COLO829 (cell line): ENCODE results near the gene SUN2.

ENCODE experiments used
- DNase-seq: peaks from one replicate; pipeline ENCODE4 v3.0.0; 2012; ENCODE audit warnings: low spot score

SUN2 gene

GRCh38 chr22:38716271-38716670 is 39.5 kb downstream of the SUN2 start:
- no peak for DNase-seq

DNA sequence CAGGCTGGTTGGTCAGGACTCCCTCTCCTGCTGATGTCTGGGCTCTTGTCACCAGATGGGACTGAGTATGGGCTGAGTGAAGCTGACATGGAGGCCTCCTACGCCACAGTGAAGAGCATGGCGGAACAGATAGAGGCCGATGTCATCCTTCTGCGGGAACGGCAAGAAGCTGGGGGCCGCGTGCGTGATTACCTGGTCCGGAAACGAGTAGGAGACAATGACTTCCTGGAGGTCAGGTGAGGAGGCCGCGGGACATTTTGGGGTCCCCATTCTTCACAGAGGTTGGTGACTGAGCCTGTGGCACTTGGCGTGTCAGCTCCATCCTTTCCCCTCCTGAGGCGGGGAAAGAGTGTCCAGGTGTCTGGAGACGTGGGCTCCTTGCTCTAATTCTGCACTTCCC is 39.9 kb downstream of the SUN2 start:
- no peak for DNase-seq

DNA sequence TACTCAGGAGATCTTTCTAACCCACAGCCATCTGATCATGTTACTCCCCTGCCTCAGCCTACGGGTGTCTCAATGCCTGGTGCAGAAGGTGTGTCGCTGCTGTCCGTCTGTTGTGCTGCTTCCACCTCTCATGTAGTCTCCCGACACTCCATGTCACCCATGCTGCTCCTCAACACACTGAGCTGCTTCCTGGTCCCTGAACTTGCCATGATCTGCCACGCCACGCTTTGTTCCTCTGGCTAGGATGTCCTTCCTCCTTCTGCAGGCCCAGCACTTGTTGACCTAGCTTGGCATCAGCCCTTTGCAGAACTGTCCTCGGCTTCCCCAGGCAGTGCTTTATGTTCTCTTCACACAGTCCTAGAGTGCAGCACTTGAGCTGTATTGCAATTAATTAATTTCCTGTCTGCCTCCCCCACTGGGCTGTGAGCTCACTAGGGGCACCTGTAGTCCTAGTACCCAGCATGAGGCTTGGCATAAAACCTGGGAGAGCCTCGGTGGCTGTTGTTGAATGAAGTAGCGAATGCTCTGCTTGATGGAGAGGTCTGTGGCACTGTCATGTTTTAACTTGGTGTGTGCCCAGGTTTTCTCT is 40.5 kb downstream of the SUN2 start:
- no peak for DNase-seq

GRCh38 chr22:38713921-38714320 is 41.9 kb downstream of the SUN2 start:
- no peak for DNase-seq

- no peak for DNase-seq
These were observed 43.2 kb downstream of the SUN2 start for GRCh38 chr22:38712486-38713207.

GRCh38 chr22:38710866-38711265 is 44.9 kb downstream of the SUN2 start:
- DNase-seq: no peak

DNA sequence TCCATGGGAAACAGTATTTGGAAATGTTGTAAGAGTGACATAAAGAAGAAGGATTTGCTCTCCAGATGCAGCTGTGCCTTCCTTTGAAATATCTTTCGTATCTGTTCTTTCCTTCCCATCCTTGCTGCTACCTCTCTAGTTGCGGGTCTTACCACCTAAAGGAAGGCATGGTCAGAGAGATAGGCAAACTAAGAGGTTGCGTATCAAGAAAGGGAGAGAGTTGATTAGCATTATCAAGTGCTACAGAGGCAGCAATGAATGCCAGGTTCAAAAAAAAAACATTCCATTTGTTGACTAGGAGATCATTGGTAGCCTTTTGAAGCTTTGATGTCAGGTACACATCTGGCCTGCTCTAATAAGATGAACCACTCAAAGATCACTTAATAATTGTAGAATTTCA is 45.4 kb downstream of the SUN2 start:
- no peak for DNase-seq

DNA sequence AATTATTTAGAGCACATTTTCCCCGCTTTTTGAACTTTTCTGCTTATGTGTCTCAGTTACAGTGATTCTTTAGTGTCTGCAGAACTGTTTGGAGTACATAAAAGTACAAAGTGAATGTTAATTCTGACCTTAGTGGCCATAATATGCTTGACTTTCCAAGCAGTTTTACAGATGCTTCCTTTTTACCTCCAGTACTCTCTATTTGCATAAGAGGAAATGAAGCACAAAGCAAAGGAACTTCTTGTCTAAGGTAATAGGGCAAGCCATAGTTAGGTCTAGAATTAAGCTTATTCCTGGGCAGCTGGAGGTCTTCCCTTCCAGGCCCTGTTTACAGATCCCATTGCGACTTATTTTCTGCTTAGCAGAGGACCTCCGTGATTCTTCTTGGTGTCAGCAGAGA is 46.5 kb downstream of the SUN2 start:
- DNase-seq: no peak

DNA sequence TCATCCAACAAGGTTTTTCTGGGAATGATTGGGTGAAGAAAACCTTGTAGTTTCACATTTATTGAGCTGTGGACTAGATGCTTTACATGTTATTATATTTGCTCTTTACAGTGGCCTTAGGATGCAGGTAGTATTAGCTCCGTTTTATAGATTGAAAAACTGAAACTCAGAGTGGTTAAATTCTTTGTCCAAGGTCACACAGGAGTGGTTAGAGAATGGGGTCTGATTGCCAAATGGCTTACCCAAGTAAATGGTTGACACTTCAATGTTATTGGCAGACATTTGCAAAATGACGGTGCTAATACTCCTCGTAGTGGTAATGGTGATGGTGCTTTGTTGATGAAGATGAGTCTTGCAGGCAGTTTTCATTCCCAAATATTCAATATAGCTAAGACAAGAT is 47.8 kb downstream of the SUN2 start:
- no peak for DNase-seq

- peak; percentile 48 for DNase-seq
These were observed 48.5 kb downstream of the SUN2 start for GRCh38 chr22:38707346-38707745.

- DNase-seq: no peak
These were observed 49.0 kb downstream of the SUN2 start for GRCh38 chr22:38706901-38707195.

DNA sequence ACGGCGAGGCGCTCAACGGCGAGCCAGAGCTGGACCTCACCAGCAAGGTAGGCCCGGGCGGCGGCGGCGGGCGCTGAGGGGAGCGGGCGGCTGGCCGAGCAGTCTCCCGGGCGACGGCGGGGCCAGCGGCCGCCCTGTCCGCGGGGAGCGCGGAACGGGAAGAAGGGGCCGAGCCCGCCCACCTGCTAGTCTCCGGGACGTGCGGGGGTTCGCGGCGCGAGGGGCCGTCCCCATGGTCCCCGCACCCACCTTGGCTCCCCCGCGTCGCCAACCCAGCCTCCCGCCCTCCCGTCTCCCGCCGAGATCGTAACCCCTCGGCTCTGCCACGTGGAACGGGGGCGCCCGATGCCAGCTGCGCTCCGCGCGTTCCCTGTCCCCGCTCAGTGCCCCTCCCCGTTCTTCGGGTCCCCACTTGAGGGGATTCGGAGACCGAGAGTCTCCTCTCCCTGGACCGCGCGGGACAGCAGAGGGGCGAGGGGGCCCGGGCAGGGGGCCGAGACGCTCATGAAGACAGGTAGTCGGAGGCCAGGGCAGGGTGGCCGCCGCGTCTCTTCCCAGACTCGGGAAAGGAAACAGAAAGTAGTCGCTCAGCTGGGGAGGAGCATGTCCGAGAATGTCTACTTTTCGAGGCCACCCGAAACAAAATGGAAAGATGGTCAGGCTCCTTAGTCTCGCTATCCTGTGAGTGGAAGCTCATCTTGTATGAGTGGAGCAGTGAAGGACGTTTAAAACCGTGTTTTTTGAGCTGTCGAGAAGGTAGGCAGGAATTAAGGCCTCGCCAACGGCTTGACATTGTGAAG is 49.5 kb downstream of the SUN2 start:
- DNase-seq: no peak

GRCh38 chr22:38705235-38706100 is 50.3 kb downstream of the SUN2 start, which contains the start of gene GTPBP1:
GTPBP1 (plus strand) TSS chr22:38705944; CDS start chr22:38705956, 12 bp downstream.
- peak; percentile 100 for DNase-seq

- DNase-seq: no peak
These were observed 51.1 kb downstream of the SUN2 start for GRCh38 chr22:38704654-38705234.

DNA sequence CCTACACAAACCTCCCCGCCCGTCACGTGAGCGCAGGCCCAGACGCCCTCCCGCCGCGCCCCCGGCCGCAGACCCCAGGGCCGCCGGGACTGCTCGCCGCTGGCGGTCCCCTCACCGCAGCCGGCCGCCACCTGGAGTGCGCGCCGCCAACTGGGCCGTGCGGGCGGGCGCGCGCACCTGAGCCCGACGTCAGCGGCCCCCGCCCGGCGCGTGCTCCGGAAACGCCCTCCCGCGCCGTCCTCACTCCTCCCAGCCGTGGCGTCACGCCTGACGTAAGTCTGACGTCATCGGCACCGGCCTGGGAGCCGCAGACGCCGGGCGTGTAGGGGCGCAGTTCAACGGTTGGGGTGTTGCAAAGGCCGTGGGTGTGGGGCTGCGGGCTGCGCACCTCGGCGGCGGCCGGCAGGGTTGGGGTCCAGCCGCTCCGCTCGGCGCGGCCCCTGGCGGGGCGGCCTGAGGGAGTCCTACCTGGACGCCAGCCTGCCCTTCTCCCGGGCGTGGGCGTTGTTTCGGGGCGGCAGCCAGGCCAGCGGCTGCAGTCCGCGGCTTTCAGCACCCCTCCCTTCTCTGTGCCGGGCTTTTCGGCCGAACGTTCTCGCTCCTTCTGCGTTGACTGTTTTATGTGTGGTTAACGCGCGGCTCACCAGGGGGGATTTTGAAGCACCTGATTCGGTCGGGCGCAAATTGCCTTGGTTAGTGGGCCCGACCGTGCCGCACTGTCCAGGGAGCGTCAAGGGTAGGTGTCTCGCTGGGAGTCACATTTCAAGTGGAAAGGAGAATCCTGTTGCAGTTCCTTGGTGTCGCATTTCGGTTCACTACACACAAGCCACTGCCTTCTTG is 54.8 kb downstream of the SUN2 start, which contains the start of gene JOSD1:
JOSD1 (minus strand) TSS at position 155 of the 840 bp plus-strand sequence. CDS start 956 bp downstream, outside the sequence.
- DNase-seq: peak; percentile 84

DNA sequence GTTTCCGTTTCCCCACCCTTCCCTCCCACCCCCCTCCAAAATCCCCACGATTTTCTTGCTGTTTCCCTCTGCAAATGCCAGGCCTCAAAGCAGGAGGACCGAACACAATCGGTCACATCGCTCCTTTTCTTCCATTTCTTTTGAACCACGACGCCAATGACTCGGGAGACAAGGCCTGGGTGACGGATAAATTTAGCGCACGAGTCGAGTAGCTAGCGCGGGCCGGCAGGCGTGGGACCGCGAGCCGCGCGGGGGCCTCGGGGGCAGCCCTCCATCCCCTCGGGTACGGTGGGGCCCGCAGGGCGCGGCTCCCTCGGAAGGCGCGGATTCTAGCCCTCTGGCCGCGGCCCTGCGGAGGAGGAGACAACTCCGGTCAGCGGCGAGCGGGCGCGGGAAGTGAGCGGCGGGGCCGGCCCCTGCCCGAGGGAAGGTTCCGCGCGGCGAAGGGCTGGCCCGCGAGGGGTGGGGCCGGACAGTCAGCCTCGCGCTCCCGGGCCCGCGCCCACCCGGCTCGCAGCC is 55.5 kb downstream of the SUN2 start:
- DNase-seq: no peak

DNA sequence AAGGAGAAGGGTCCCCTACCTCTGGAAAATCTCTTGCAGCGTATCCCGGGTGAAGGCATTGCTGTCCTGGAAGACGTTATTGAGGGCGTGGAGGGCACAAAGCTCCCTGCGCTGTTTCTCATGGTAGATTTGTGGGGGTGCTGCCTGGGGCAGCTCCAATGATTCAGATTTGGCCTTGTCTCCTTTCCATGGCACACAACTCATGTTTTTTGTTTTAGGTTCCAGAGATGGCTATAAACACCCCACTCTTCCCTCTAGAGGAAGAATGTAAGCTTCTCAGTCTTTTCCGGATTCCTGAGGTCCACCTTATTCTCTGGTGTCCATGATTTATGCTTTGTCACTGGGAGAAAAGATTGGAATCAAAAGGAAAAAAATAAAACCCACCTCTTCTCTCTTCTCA is 56.0 kb downstream of the SUN2 start:
- DNase-seq: no peak

- DNase-seq: no peak
These were observed 56.7 kb downstream of the SUN2 start for GRCh38 chr22:38699143-38699542.

GRCh38 chr22:38698407-38699094 is 57.2 kb downstream of the SUN2 start:
- DNase-seq: no peak
